H1 (cell line): Measurements from ENCODE around the gene SOX6. TPM values are rescaled to one million over a fixed set of nuclear protein-coding genes. Genes with fewer than 3 reads are reported as not detected.

ENCODE experiments used
- CTCF ChIA-PET: fragments of 300-600 bp; sonication (Branson Sonifier 250); formaldehyde crosslinking; loops from one replicate; lab custom pipeline; 2021; ENCODE audit not compliant: partially characterized antibody; lab: Charles Lee
- POLR2A ChIA-PET: fragments of 300-600 bp; sonication (Branson Sonifier 250); formaldehyde crosslinking; loops from one replicate; lab custom pipeline; 2021; ENCODE audit warnings: inconsistent platforms; ENCODE audit not compliant: partially characterized antibody; lab: Charles Lee
- DNase-seq, 2 experiments: peaks; one replicate each; pipeline versions ENCODE4 v3.0.0 to v3.0.0-alpha.2; 2010 to 2022; ENCODE audit warnings: low spot score in 2 of 2, low read depth in 1 of 2, mixed read lengths in 1 of 2
- FAIRE-seq: peaks from 2 replicates; lab custom pipeline; 2011; peaks lifted over from hg19 to GRCh38; lab: Jason Lieb, UNC
- H2AFZ ChIP-seq: 2 replicates; pipeline ENCODE4 v1.8.1; 2012; ENCODE audit warnings: low read length, inconsistent platforms
- H2AK5ac ChIP-seq: 2 replicates; pipeline ENCODE4 v1.6.1; 2013; ENCODE audit warnings: low read depth, low read length
- H2BK120ac ChIP-seq: replicated peaks from 2 replicates; pipeline ENCODE3; 2013; ENCODE audit warnings: low read depth, low read length, inconsistent platforms
- H2BK12ac ChIP-seq: 2 replicates; pipeline ENCODE4 v1.6.1; 2013; ENCODE audit warnings: low read depth, low read length
- H2BK15ac ChIP-seq: 2 replicates; pipeline ENCODE4 v1.6.1; 2013; ENCODE audit warnings: low read length
- H2BK20ac ChIP-seq: 2 replicates; pipeline ENCODE4 v1.6.1; 2013; ENCODE audit warnings: low read length
- H2BK5ac ChIP-seq: 2 replicates; pipeline ENCODE4 v1.6.1; 2013; ENCODE audit warnings: low read depth, low read length
- H3K14ac ChIP-seq: 2 replicates; pipeline ENCODE4 v1.6.1; 2013; ENCODE audit warnings: inconsistent platforms; ENCODE audit not compliant: insufficient read length
- H3K18ac ChIP-seq: 2 replicates; pipeline ENCODE4 v1.6.1; 2013; ENCODE audit warnings: low read length; ENCODE audit errors: extremely low read depth
- H3K23ac ChIP-seq: 2 replicates; pipeline ENCODE4 v1.6.1; 2013; ENCODE audit warnings: inconsistent platforms; ENCODE audit not compliant: insufficient read length
- H3K23me2 ChIP-seq: 2 replicates; pipeline ENCODE4 v1.6.1; 2013; ENCODE audit warnings: low read depth, low read length
- H3K27ac ChIP-seq: 2 replicates; pipeline ENCODE4 v1.6.1; 2011; ENCODE audit warnings: low read depth, low read length, inconsistent platforms
- H3K27me3 ChIP-seq, 4 experiments: replicated peaks in 1 of 4; 1 replicate in 1 of 4; 2 replicates in 3 of 4; pipeline versions ENCODE4 v1.6.1 to v1.8.1; 2011 to 2013; ENCODE audit warnings: low read length in 3 of 4, mild to moderate bottlenecking in 3 of 4, inconsistent platforms in 2 of 4, mixed read lengths in 2 of 4, moderate library complexity in 1 of 4; ENCODE audit not compliant: control insufficient read depth in 3 of 4, insufficient read depth in 3 of 4; ENCODE audit errors: extremely low read depth in 1 of 4
- H3K36me3 ChIP-seq, 4 experiments: 2 replicates each; pipeline versions ENCODE4 v1.6.1 to v1.8.1; 2011 to 2013; ENCODE audit warnings: mild to moderate bottlenecking in 4 of 4, low read length in 3 of 4, moderate library complexity in 2 of 4, control low read depth in 1 of 4, inconsistent platforms in 1 of 4; ENCODE audit not compliant: insufficient read depth in 4 of 4, control insufficient read depth in 2 of 4
- H3K4ac ChIP-seq: replicated peaks from 2 replicates; pipeline ENCODE3; 2013; ENCODE audit warnings: low read length, low read depth, mixed read lengths, inconsistent platforms; ENCODE audit not compliant: insufficient read length
- H3K4me1 ChIP-seq, 4 experiments: replicated peaks in 1 of 4; 1 replicate in 1 of 4; 2 replicates in 3 of 4; pipeline versions ENCODE4 v1.6.1 to v1.8.1; 2011 to 2013; ENCODE audit warnings: low read length in 3 of 4, inconsistent platforms in 2 of 4, mixed read lengths in 1 of 4; ENCODE audit not compliant: insufficient read depth in 4 of 4, control insufficient read depth in 3 of 4
- H3K4me2 ChIP-seq, 2 experiments: 2 replicates each; pipeline versions ENCODE4 v1.6.1 to v1.8.1; 2011 to 2013; ENCODE audit warnings: low read depth in 2 of 2, low read length in 2 of 2, control low read depth in 1 of 2, inconsistent platforms in 1 of 2, mild to moderate bottlenecking in 1 of 2; ENCODE audit not compliant: insufficient read depth in 1 of 2
- H3K4me3 ChIP-seq, 4 experiments: fragments of 200-600, 300-600 bp in 1 of 4; sonication (generic), shearing (Covaris generic), sonication (Bioruptor Twin) in 1 of 4; 2 replicates each; pipeline versions ENCODE4 v1.5.1 to v1.8.1; 2011 to 2016; ENCODE audit warnings: low read length in 4 of 4, low read depth in 3 of 4, control low read depth in 2 of 4, inconsistent platforms in 2 of 4, mild to moderate bottlenecking in 2 of 4, mixed read lengths in 1 of 4, moderate library complexity in 1 of 4; ENCODE audit not compliant: insufficient read depth in 2 of 4; ENCODE audit errors: extremely low read depth in 1 of 4
- H3K56ac ChIP-seq: replicated peaks from 2 replicates; pipeline ENCODE3; 2013; ENCODE audit warnings: low read depth, mild to moderate bottlenecking, mixed read lengths, low read length, inconsistent platforms; ENCODE audit not compliant: insufficient read length
- H3K79me1 ChIP-seq: 2 replicates; pipeline ENCODE4 v1.6.1; 2013; ENCODE audit warnings: low read depth, low read length, control low read depth
- H3K79me2 ChIP-seq, 2 experiments: 2 replicates each; pipeline versions ENCODE4 v1.6.1 to v1.8.1; 2012 to 2013; ENCODE audit warnings: low read length in 2 of 2, mild to moderate bottlenecking in 2 of 2, inconsistent platforms in 1 of 2; ENCODE audit not compliant: insufficient read depth in 2 of 2, control insufficient read depth in 1 of 2
- H3K9ac ChIP-seq, 4 experiments: replicated peaks in 1 of 4; 1 replicate in 1 of 4; 2 replicates in 3 of 4; pipeline versions ENCODE4 v1.6.1 to v1.8.1; 2011 to 2013; ENCODE audit warnings: low read depth in 3 of 4, low read length in 3 of 4, control low read depth in 2 of 4, mild to moderate bottlenecking in 2 of 4, moderate library complexity in 2 of 4, inconsistent platforms in 1 of 4; ENCODE audit errors: extremely low read depth in 1 of 4
- H3K9me3 ChIP-seq, 2 experiments: 2 replicates each; pipeline versions ENCODE4 v1.6.1 to v1.8.1; 2012 to 2013; ENCODE audit warnings: mild to moderate bottlenecking in 2 of 2, moderate library complexity in 2 of 2, control low read depth in 1 of 2, inconsistent platforms in 1 of 2, low read depth in 1 of 2, low read length in 1 of 2, mixed read lengths in 1 of 2; ENCODE audit not compliant: insufficient read depth in 2 of 2
- H4K20me1 ChIP-seq, 2 experiments: replicated peaks in 1 of 2; 2 replicates each; pipeline versions ENCODE3 to v1.8.1; 2011 to 2013; ENCODE audit warnings: inconsistent platforms in 2 of 2, low read length in 2 of 2, mild to moderate bottlenecking in 1 of 2; ENCODE audit not compliant: insufficient read depth in 2 of 2, control insufficient read depth in 1 of 2
- H4K5ac ChIP-seq: 2 replicates; pipeline ENCODE4 v1.6.1; 2013; ENCODE audit warnings: low read length, low read depth, mixed read lengths, inconsistent platforms; ENCODE audit not compliant: insufficient read length
- H4K8ac ChIP-seq: 2 replicates; pipeline ENCODE4 v1.8.0; 2013; ENCODE audit warnings: mild to moderate bottlenecking, moderate library complexity, low read length, inconsistent platforms; ENCODE audit not compliant: insufficient read depth; ENCODE audit errors: extremely low read depth
- H4K91ac ChIP-seq: replicated peaks from 2 replicates; pipeline ENCODE3; 2013; ENCODE audit warnings: low read length, mixed read lengths, inconsistent platforms; ENCODE audit not compliant: insufficient read length
- CHD2 ChIP-seq: IDR thresholded peaks from 2 replicates; pipeline ENCODE4 v1.6.1; 2012; ENCODE audit warnings: low read length, improper control_type of control experiment
- CREB1 ChIP-seq: IDR thresholded peaks from 2 replicates; pipeline ENCODE4 v1.6.1; 2012; ENCODE audit warnings: inconsistent platforms
- CTCF ChIP-seq, 3 experiments: IDR thresholded peaks; 1 replicate in 2 of 3; 2 replicates in 1 of 3; pipeline versions ENCODE4 v1.5.1 to v1.6.1; 2011; ENCODE audit warnings: low read length in 3 of 3, mild to moderate bottlenecking in 3 of 3, inconsistent platforms in 2 of 3, low read depth in 1 of 3, moderate library complexity in 1 of 3; ENCODE audit not compliant: insufficient read depth in 1 of 3; ENCODE audit errors: control extremely low read depth in 1 of 3
- RAD21 ChIP-seq, 2 experiments: IDR thresholded peaks in 1 of 2; conservative IDR thresholded peaks in 1 of 2; 2 replicates each; pipeline ENCODE4 v1.6.1; 2011; ENCODE audit warnings: low read depth in 2 of 2, low read length in 2 of 2, improper control_type of control experiment in 1 of 2, inconsistent platforms in 1 of 2, mild to moderate bottlenecking in 1 of 2, moderate library complexity in 1 of 2
- SUZ12 ChIP-seq: fragments of 200-600 bp; sonication (generic); IDR thresholded peaks from 2 replicates; pipeline ENCODE4 v1.6.1; 2012; ENCODE audit warnings: mild to moderate bottlenecking, inconsistent platforms, low read length, moderate library complexity, mixed read lengths
- YY1 ChIP-seq: IDR thresholded peaks from 2 replicates; pipeline ENCODE4 v1.6.1; 2011; ENCODE audit warnings: low read depth, mild to moderate bottlenecking, low read length
- WGBS, 2 experiments: shearing (Covaris generic) in 1 of 2; methylation state at CpG; one replicate each; pipeline versions ENCODE4 v1.1.6 to v1.1.7; 2013 to 2015; ENCODE audit warnings: low lambda C conversion rate in 2 of 2, mixed read lengths in 2 of 2, inconsistent platforms in 1 of 2, low coverage in 1 of 2, missing lambda C conversion rate in 1 of 2; ENCODE audit not compliant: insufficient replicate concordance in 2 of 2, insufficient coverage in 1 of 2, insufficient read length in 1 of 2; ENCODE audit errors: extremely low coverage in 1 of 2, missing lambda C conversion rate in 1 of 2; 5-methylcytosine and 5-hydroxymethylcytosine counted together
- polyA plus RNA-seq, 7 experiments: library from polyadenylated mRNA; depleted of rRNA in 3 of 7; stranded (reverse) in 5 of 7; unstranded in 2 of 7; fragments of >200 nt in 5 of 7; fragments of 200-250 nt in 2 of 7; gene quantifications; 1 replicate in 5 of 7; 2 replicates in 1 of 7; 4 replicates in 1 of 7; pipeline versions ENCODE4 v1.2.1 to v1.2.3, GENCODE V29; 2011 to 2013; ENCODE audit warnings: missing spikeins in 2 of 7, mixed read lengths in 2 of 7
- total RNA-seq: library from RNA; stranded (reverse); fragmentation: NEBNext Ultra II Directional; extraction: Animal tissue kit (Norgen Biotek cat#: 25700); gene quantifications from 2 replicates; pipeline ENCODE4 v1.2.1, GENCODE V29; 2021
- TF ChIP-seq, protein P1 (sequence below): IDR thresholded peaks from 2 replicates; pipeline ENCODE4 v1.6.1; 2012; ENCODE audit warnings: inconsistent platforms

The SOX6 gene
- total and polyA plus RNA-seq, 2 of the 8 experiments (the other 6 are each of a cell fraction or from before 2014, with no cell fraction given), result 0.09 TPM; not detected in 1

- Histone ChIP-seq H4K8ac (no peak overlapping the region), H2BK120ac (no peak overlapping the region), H2BK20ac (no peak overlapping the region), H3K4me2 (peak overlapping the region; percentile 67 to 68), H2AK5ac (no peak overlapping the region), H3K4ac (no peak overlapping the region), H3K23me2 (peaks cover 2% of the 10 kb centered on the region; the same call in 1 of the 2 replicates), H3K27me3 (peaks cover 28 to 64% (median 48%) of the 10 kb centered on the region in 4 experiments), H3K27ac (no peak overlapping the region), H3K4me3 (peak overlapping the region in 3 of 4 experiments; percentile 2 to 45 (median 37); a peak in 6 of 8 replicates), H2AFZ (no peak overlapping the region; the same call in 1 of the 2 replicates), H3K79me2 (no peaks in the 10 kb centered on the region), H3K23ac (no peak overlapping the region), H4K5ac (no peak overlapping the region), H4K91ac (no peak overlapping the region), H3K79me1 (no peaks in the 10 kb centered on the region), H3K56ac (no peak overlapping the region), H3K36me3 (no peaks in the 10 kb centered on the region), H2BK12ac (no peak overlapping the region), H2BK5ac (no peak overlapping the region), H3K18ac (no peak overlapping the region), H2BK15ac (no peak overlapping the region), H3K9me3 (no peaks in the 10 kb centered on the region), H3K4me1 (no peaks in the 10 kb centered on the region), H4K20me1 (peaks cover 4% of the 10 kb centered on the region in 2 experiments), H3K9ac (no peak overlapping the region), H3K14ac (no peak overlapping the region)
- FAIRE-seq, result peak; percentile 52
- WGBS, 2 experiments, result 26% methylated on average over 14 of the region's 14 CpGs; no CpG with 5 or more reads in 1 of the 2 experiments
- ChIA-PET CTCF (interaction anchor here (0.6 to 4.5 kb wide), 47 partner anchors 9 to 662 kb away, joined by 3 to 58 read pairs (median 3); no protein-coding TSS in a partner anchor), POLR2A (no interaction called here)
- DNase-seq, result peak; percentile 27 to 73
- TF ChIP-seq CHD2 (no peak), CTCF (IDR thresholded peaks at IDR 0.05; ENCODE audit: control extremely low read depth in 1 of 3, insufficient read depth in 1 of 3, low read depth in 1 of 3, low read length in 3 of 3) (peak; percentile 65 to 80 (median 65)), SUZ12 (0 out of 2 replicates have a peak, but pooled peaks have one; percentile 10), YY1 (0 out of 2 replicates have a peak, but pooled peaks have one; percentile 24), RAD21 (IDR thresholded peaks at IDR 0.05 in 1 of 2, conservative IDR thresholded peaks at IDR 0.05 in 1 of 2; ENCODE audit: low read depth in 2 of 2, low read length in 2 of 2) (peak; percentile 66 to 69), CREB1 (no peak)
- TF ChIP-seq, protein P1, sequence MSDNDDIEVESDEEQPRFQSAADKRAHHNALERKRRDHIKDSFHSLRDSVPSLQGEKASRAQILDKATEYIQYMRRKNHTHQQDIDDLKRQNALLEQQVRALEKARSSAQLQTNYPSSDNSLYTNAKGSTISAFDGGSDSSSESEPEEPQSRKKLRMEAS, result 0 out of 2 replicates have a peak, but pooled peaks have one; percentile 34
Observed at GRCh38 chr11:15988693-15989231, 367.6 kb downstream of the SOX6 start.
